H1 (cell line): Measurements from ENCODE around the gene PLVAP. TPM values are rescaled to one million over a fixed set of nuclear protein-coding genes. Genes with fewer than 3 reads are reported as not detected.
A peak's percentile ranks its signal among the peaks of the same experiment; 100 is the strongest.

ENCODE experiments used
- CTCF ChIA-PET: fragments of 300-600 bp; sonication (Branson Sonifier 250); formaldehyde crosslinking; loops from one replicate; lab custom pipeline; 2021; ENCODE audit not compliant: partially characterized antibody; lab: Charles Lee
- POLR2A ChIA-PET: fragments of 300-600 bp; sonication (Branson Sonifier 250); formaldehyde crosslinking; loops from one replicate; lab custom pipeline; 2021; ENCODE audit warnings: inconsistent platforms; ENCODE audit not compliant: partially characterized antibody; lab: Charles Lee
- DNase-seq, 2 experiments: peaks; one replicate each; pipeline versions ENCODE4 v3.0.0 to v3.0.0-alpha.2; 2010 to 2022; ENCODE audit warnings: low spot score in 2 of 2, low read depth in 1 of 2, mixed read lengths in 1 of 2
- FAIRE-seq: peaks from 2 replicates; lab custom pipeline; 2011; peaks lifted over from hg19 to GRCh38; lab: Jason Lieb, UNC
- H2AFZ ChIP-seq: 2 replicates; pipeline ENCODE4 v1.8.1; 2012; ENCODE audit warnings: low read length, inconsistent platforms
- H2AK5ac ChIP-seq: 2 replicates; pipeline ENCODE4 v1.6.1; 2013; ENCODE audit warnings: low read depth, low read length
- H2BK120ac ChIP-seq: replicated peaks from 2 replicates; pipeline ENCODE3; 2013; ENCODE audit warnings: low read depth, low read length, inconsistent platforms
- H2BK12ac ChIP-seq: 2 replicates; pipeline ENCODE4 v1.6.1; 2013; ENCODE audit warnings: low read depth, low read length
- H2BK15ac ChIP-seq: 2 replicates; pipeline ENCODE4 v1.6.1; 2013; ENCODE audit warnings: low read length
- H2BK20ac ChIP-seq: 2 replicates; pipeline ENCODE4 v1.6.1; 2013; ENCODE audit warnings: low read length
- H2BK5ac ChIP-seq: 2 replicates; pipeline ENCODE4 v1.6.1; 2013; ENCODE audit warnings: low read depth, low read length
- H3K14ac ChIP-seq: 2 replicates; pipeline ENCODE4 v1.6.1; 2013; ENCODE audit warnings: inconsistent platforms; ENCODE audit not compliant: insufficient read length
- H3K18ac ChIP-seq: 2 replicates; pipeline ENCODE4 v1.6.1; 2013; ENCODE audit warnings: low read length; ENCODE audit errors: extremely low read depth
- H3K23ac ChIP-seq: 2 replicates; pipeline ENCODE4 v1.6.1; 2013; ENCODE audit warnings: inconsistent platforms; ENCODE audit not compliant: insufficient read length
- H3K23me2 ChIP-seq: 2 replicates; pipeline ENCODE4 v1.6.1; 2013; ENCODE audit warnings: low read depth, low read length
- H3K27ac ChIP-seq: 2 replicates; pipeline ENCODE4 v1.6.1; 2011; ENCODE audit warnings: low read depth, low read length, inconsistent platforms
- H3K27me3 ChIP-seq, 4 experiments: replicated peaks in 1 of 4; 1 replicate in 1 of 4; 2 replicates in 3 of 4; pipeline versions ENCODE4 v1.6.1 to v1.8.1; 2011 to 2013; ENCODE audit warnings: low read length in 3 of 4, mild to moderate bottlenecking in 3 of 4, inconsistent platforms in 2 of 4, mixed read lengths in 2 of 4, moderate library complexity in 1 of 4; ENCODE audit not compliant: control insufficient read depth in 3 of 4, insufficient read depth in 3 of 4; ENCODE audit errors: extremely low read depth in 1 of 4
- H3K36me3 ChIP-seq, 4 experiments: 2 replicates each; pipeline versions ENCODE4 v1.6.1 to v1.8.1; 2011 to 2013; ENCODE audit warnings: mild to moderate bottlenecking in 4 of 4, low read length in 3 of 4, moderate library complexity in 2 of 4, control low read depth in 1 of 4, inconsistent platforms in 1 of 4; ENCODE audit not compliant: insufficient read depth in 4 of 4, control insufficient read depth in 2 of 4
- H3K4ac ChIP-seq: replicated peaks from 2 replicates; pipeline ENCODE3; 2013; ENCODE audit warnings: low read length, low read depth, mixed read lengths, inconsistent platforms; ENCODE audit not compliant: insufficient read length
- H3K4me1 ChIP-seq, 4 experiments: replicated peaks in 1 of 4; 1 replicate in 1 of 4; 2 replicates in 3 of 4; pipeline versions ENCODE4 v1.6.1 to v1.8.1; 2011 to 2013; ENCODE audit warnings: low read length in 3 of 4, inconsistent platforms in 2 of 4, mixed read lengths in 1 of 4; ENCODE audit not compliant: insufficient read depth in 4 of 4, control insufficient read depth in 3 of 4
- H3K4me2 ChIP-seq, 2 experiments: 2 replicates each; pipeline versions ENCODE4 v1.6.1 to v1.8.1; 2011 to 2013; ENCODE audit warnings: low read depth in 2 of 2, low read length in 2 of 2, control low read depth in 1 of 2, inconsistent platforms in 1 of 2, mild to moderate bottlenecking in 1 of 2; ENCODE audit not compliant: insufficient read depth in 1 of 2
- H3K4me3 ChIP-seq, 4 experiments: fragments of 200-600, 300-600 bp in 1 of 4; sonication (generic), shearing (Covaris generic), sonication (Bioruptor Twin) in 1 of 4; 2 replicates each; pipeline versions ENCODE4 v1.5.1 to v1.8.1; 2011 to 2016; ENCODE audit warnings: low read length in 4 of 4, low read depth in 3 of 4, control low read depth in 2 of 4, inconsistent platforms in 2 of 4, mild to moderate bottlenecking in 2 of 4, mixed read lengths in 1 of 4, moderate library complexity in 1 of 4; ENCODE audit not compliant: insufficient read depth in 2 of 4; ENCODE audit errors: extremely low read depth in 1 of 4
- H3K56ac ChIP-seq: replicated peaks from 2 replicates; pipeline ENCODE3; 2013; ENCODE audit warnings: low read depth, mild to moderate bottlenecking, mixed read lengths, low read length, inconsistent platforms; ENCODE audit not compliant: insufficient read length
- H3K79me1 ChIP-seq: 2 replicates; pipeline ENCODE4 v1.6.1; 2013; ENCODE audit warnings: low read depth, low read length, control low read depth
- H3K79me2 ChIP-seq, 2 experiments: 2 replicates each; pipeline versions ENCODE4 v1.6.1 to v1.8.1; 2012 to 2013; ENCODE audit warnings: low read length in 2 of 2, mild to moderate bottlenecking in 2 of 2, inconsistent platforms in 1 of 2; ENCODE audit not compliant: insufficient read depth in 2 of 2, control insufficient read depth in 1 of 2
- H3K9ac ChIP-seq, 4 experiments: replicated peaks in 1 of 4; 1 replicate in 1 of 4; 2 replicates in 3 of 4; pipeline versions ENCODE4 v1.6.1 to v1.8.1; 2011 to 2013; ENCODE audit warnings: low read depth in 3 of 4, low read length in 3 of 4, control low read depth in 2 of 4, mild to moderate bottlenecking in 2 of 4, moderate library complexity in 2 of 4, inconsistent platforms in 1 of 4; ENCODE audit errors: extremely low read depth in 1 of 4
- H3K9me3 ChIP-seq, 2 experiments: 2 replicates each; pipeline versions ENCODE4 v1.6.1 to v1.8.1; 2012 to 2013; ENCODE audit warnings: mild to moderate bottlenecking in 2 of 2, moderate library complexity in 2 of 2, control low read depth in 1 of 2, inconsistent platforms in 1 of 2, low read depth in 1 of 2, low read length in 1 of 2, mixed read lengths in 1 of 2; ENCODE audit not compliant: insufficient read depth in 2 of 2
- H4K20me1 ChIP-seq, 2 experiments: replicated peaks in 1 of 2; 2 replicates each; pipeline versions ENCODE3 to v1.8.1; 2011 to 2013; ENCODE audit warnings: inconsistent platforms in 2 of 2, low read length in 2 of 2, mild to moderate bottlenecking in 1 of 2; ENCODE audit not compliant: insufficient read depth in 2 of 2, control insufficient read depth in 1 of 2
- H4K5ac ChIP-seq: 2 replicates; pipeline ENCODE4 v1.6.1; 2013; ENCODE audit warnings: low read length, low read depth, mixed read lengths, inconsistent platforms; ENCODE audit not compliant: insufficient read length
- H4K8ac ChIP-seq: 2 replicates; pipeline ENCODE4 v1.8.0; 2013; ENCODE audit warnings: mild to moderate bottlenecking, moderate library complexity, low read length, inconsistent platforms; ENCODE audit not compliant: insufficient read depth; ENCODE audit errors: extremely low read depth
- H4K91ac ChIP-seq: replicated peaks from 2 replicates; pipeline ENCODE3; 2013; ENCODE audit warnings: low read length, mixed read lengths, inconsistent platforms; ENCODE audit not compliant: insufficient read length
- RNF2 ChIP-seq: fragments of 200-900, 300-1000 bp; sonication (generic); IDR thresholded peaks from 2 replicates; pipeline ENCODE4 v1.7.1; 2016; ENCODE audit warnings: borderline replicate concordance, low read depth, mild to moderate bottlenecking, antibody characterized with exemption, low read length; ENCODE audit not compliant: poor library complexity, severe bottlenecking; ENCODE audit errors: missing control alignments
- SIX5 ChIP-seq: IDR thresholded peaks from 2 replicates; pipeline ENCODE4 v1.6.1; 2011; ENCODE audit warnings: mild to moderate bottlenecking, low read depth, low read length
- WGBS, 2 experiments: shearing (Covaris generic) in 1 of 2; methylation state at CpG; one replicate each; pipeline versions ENCODE4 v1.1.6 to v1.1.7; 2013 to 2015; ENCODE audit warnings: low lambda C conversion rate in 2 of 2, mixed read lengths in 2 of 2, inconsistent platforms in 1 of 2, low coverage in 1 of 2, missing lambda C conversion rate in 1 of 2; ENCODE audit not compliant: insufficient replicate concordance in 2 of 2, insufficient coverage in 1 of 2, insufficient read length in 1 of 2; ENCODE audit errors: extremely low coverage in 1 of 2, missing lambda C conversion rate in 1 of 2; 5-methylcytosine and 5-hydroxymethylcytosine counted together
- polyA plus RNA-seq, 7 experiments: library from polyadenylated mRNA; depleted of rRNA in 3 of 7; stranded (reverse) in 5 of 7; unstranded in 2 of 7; fragments of >200 nt in 5 of 7; fragments of 200-250 nt in 2 of 7; gene quantifications; 1 replicate in 5 of 7; 2 replicates in 1 of 7; 4 replicates in 1 of 7; pipeline versions ENCODE4 v1.2.1 to v1.2.3, GENCODE V29; 2011 to 2013; ENCODE audit warnings: missing spikeins in 2 of 7, mixed read lengths in 2 of 7
- total RNA-seq: library from RNA; stranded (reverse); fragmentation: NEBNext Ultra II Directional; extraction: Animal tissue kit (Norgen Biotek cat#: 25700); gene quantifications from 2 replicates; pipeline ENCODE4 v1.2.1, GENCODE V29; 2021

PLVAP gene
- total and polyA plus RNA-seq, 2 of the 8 experiments (the other 6 are each of a cell fraction or from before 2014, with no cell fraction given) = 0.32 TPM; not detected in 1

DNA sequence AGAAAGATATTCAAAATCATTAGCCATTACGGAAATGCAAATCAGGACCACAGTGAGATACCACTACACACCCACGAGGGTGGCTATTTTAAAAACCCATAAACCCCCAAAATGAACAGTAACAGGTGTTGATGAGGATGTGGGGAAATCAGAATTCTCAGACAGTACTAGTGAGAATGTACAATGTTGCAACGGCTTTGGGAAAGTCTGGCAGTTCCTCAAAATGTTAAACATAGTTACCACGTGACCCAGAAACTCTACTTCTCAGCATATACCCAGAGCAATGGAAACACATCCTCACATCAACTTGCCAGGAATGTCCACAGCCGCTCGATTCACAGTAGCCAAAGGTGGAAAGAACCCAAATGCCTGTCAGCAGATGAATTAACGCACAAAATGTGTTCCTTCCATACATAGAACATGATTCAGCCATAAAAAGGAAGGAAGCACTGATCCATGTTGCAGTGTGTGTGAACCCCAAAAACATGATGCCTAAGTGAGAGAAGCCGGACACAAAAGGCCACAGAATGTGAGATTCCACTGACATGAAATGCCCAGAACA lies 7.0 kb downstream of the PLVAP start:
- Histone ChIP-seq H3K18ac (peak overlapping the region; percentile 60; the same call in 1 of the 2 replicates), H3K79me1 (no peaks in the 10 kb centered on the region), H4K91ac (no peak overlapping the region), H2AFZ (peak overlapping the region; percentile 12; the same call in 1 of the 2 replicates), H3K23ac (no peak overlapping the region), H3K4me3 (no peak overlapping the region), H4K8ac (no peak overlapping the region), H2BK120ac (no peak overlapping the region), H3K79me2 (no peaks in the 10 kb centered on the region), H3K27ac (no peak overlapping the region), H3K9ac (no peak overlapping the region), H4K20me1 (no peaks in the 10 kb centered on the region), H3K4me2 (no peak overlapping the region), H3K14ac (no peak overlapping the region), H3K4ac (no peak overlapping the region), H2BK12ac (no peak overlapping the region), H2BK5ac (no peak overlapping the region), H4K5ac (no peak overlapping the region), H2BK20ac (0 out of 2 replicates have a peak overlapping the region, but pooled peaks have one; percentile 72), H3K36me3 (no peaks in the 10 kb centered on the region), H3K27me3 (no peaks in the 10 kb centered on the region), H3K23me2 (no peaks in the 10 kb centered on the region), H2AK5ac (no peak overlapping the region), H3K9me3 (no peaks in the 10 kb centered on the region), H3K56ac (no peak overlapping the region), H2BK15ac (no peak overlapping the region), H3K4me1 (no peaks in the 10 kb centered on the region)
- ChIA-PET CTCF (interaction anchor here (0.7 kb wide), 1 partner anchor 593 kb away, joined by 3 read pairs; no protein-coding TSS in a partner anchor), POLR2A (no interaction called here)
- TF ChIP-seq SIX5 = no peak
- no peak for TF ChIP-seq RNF2
- FAIRE-seq (no peak), DNase-seq (no peak)
- WGBS, 2 experiments = 79% methylated on average over 8 of the region's 8 CpGs; no CpG with 5 or more reads in 1 of the 2 experiments
